ACC112 (cell line): ENCODE measurements around the gene ANKRD27.

Source experiments
- H2AFZ ChIP-seq: fragments of 200-600 bp; sonication (generic); one replicate; pipeline ENCODE4 v1.6.0; 2017; ENCODE audit warnings: antibody characterized with exemption, low read length; ENCODE audit not compliant: unreplicated experiment
- H3K27ac ChIP-seq: fragments of 200-600 bp; sonication (generic); 2 replicates; pipeline ENCODE4 v1.5.1; 2014; ENCODE audit warnings: low read depth, mild to moderate bottlenecking, antibody characterized with exemption, low read length, moderate library complexity
- H3K27me3 ChIP-seq: fragments of 200-600 bp; sonication (generic); 2 replicates; pipeline ENCODE4 v1.6.1; 2014; ENCODE audit warnings: mild to moderate bottlenecking, antibody characterized with exemption, low read length, moderate library complexity, mixed read lengths; ENCODE audit not compliant: insufficient read depth
- H3K36me3 ChIP-seq: fragments of 200-600 bp; sonication (generic); 2 replicates; pipeline ENCODE4 v1.6.1; 2016; ENCODE audit warnings: mild to moderate bottlenecking, antibody characterized with exemption, low read length, moderate library complexity, mixed read lengths; ENCODE audit not compliant: insufficient read depth
- H3K4me1 ChIP-seq: fragments of 200-600 bp; sonication (generic); one replicate; pipeline ENCODE4 v1.6.1; 2016; ENCODE audit warnings: low read length, mixed read lengths; ENCODE audit not compliant: insufficient read depth, unreplicated experiment, control insufficient read depth
- H3K4me3 ChIP-seq: fragments of 200-600 bp; sonication (generic); 2 replicates; pipeline ENCODE4 v1.5.1; 2014; ENCODE audit warnings: mild to moderate bottlenecking, low read depth, low read length
- H3K79me2 ChIP-seq: fragments of 200-600 bp; sonication (generic); one replicate; pipeline ENCODE4 v1.6.0; 2016; ENCODE audit warnings: low read length; ENCODE audit not compliant: control insufficient read depth, unreplicated experiment, insufficient read depth

The ANKRD27 gene

GRCh38 chr19:32630338-32630737, 44.6 kb downstream of the ANKRD27 start:
- Histone ChIP-seq H3K4me3 (no peak overlapping the region), H3K27me3 (no peaks in the 10 kb centered on the region), H3K36me3 (no peaks in the 10 kb centered on the region)

GRCh38 chr19:32627714-32628270, 47.2 kb downstream of the ANKRD27 start:
- H3K4me3 ChIP-seq = no peak overlapping the region

More at GRCh38 chr19:32630338-32630737, 44.6 kb downstream of the ANKRD27 start:
- no peak overlapping the region for H2AFZ ChIP-seq
- no peaks in the 10 kb centered on the region for H3K79me2 ChIP-seq
- H3K27ac ChIP-seq = no peak overlapping the region
- no peaks in the 10 kb centered on the region for H3K4me1 ChIP-seq

DNA sequence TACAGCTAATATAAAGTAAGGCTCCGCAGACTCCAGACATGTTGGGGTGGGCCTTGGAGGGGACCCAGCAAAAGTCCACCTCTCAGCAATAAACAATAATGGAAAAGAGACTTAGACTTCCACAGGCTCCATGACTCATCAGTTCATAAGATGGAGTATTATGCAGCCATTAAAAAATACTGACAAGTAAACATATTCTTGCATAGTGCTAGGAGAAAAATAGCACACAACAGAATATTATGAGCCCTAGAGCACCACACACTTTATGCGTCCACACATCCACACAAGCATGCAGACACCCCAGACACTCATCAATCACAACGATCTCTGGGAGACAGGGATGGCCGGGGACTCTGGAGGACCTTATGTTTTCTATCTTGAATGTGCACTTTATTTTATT, 48.0 kb downstream of the ANKRD27 start:
- no peak overlapping the region for H3K27ac ChIP-seq
- H3K4me1 ChIP-seq = no peaks in the 10 kb centered on the region
- H2AFZ ChIP-seq = no peak overlapping the region
- no peaks in the 10 kb centered on the region for H3K79me2 ChIP-seq
- H3K36me3 ChIP-seq = no peaks in the 10 kb centered on the region
- no peaks in the 10 kb centered on the region for H3K27me3 ChIP-seq
- no peak overlapping the region for H3K4me3 ChIP-seq

More at GRCh38 chr19:32627714-32628270, 47.2 kb downstream of the ANKRD27 start:
- H3K4me1 ChIP-seq = no peaks in the 10 kb centered on the region
- H3K27ac ChIP-seq = no peak overlapping the region
- no peak overlapping the region for H2AFZ ChIP-seq
- H3K79me2 ChIP-seq = no peaks in the 10 kb centered on the region
- H3K27me3 ChIP-seq = no peaks in the 10 kb centered on the region
- H3K36me3 ChIP-seq = no peaks in the 10 kb centered on the region

DNA sequence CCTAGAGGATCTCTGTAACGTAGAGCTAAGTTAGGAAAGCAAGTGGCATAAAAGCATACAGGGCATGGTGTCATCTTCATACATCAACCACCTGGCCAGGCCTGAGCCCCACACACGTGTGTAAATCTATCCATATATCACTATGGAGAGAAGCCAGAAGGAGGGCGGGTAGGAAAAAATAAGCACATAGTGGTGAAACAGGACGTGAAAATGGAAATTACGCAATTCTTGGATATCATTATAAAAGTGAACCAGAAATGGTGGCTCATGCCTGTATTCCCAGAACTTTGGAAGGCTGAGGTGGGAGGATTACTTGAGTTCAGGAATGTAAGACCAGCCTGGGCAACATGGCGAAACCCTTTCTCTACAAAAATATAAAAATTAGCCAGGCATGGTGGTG, 50.6 kb downstream of the ANKRD27 start:
- no peaks in the 10 kb centered on the region for H3K36me3 ChIP-seq

DNA sequence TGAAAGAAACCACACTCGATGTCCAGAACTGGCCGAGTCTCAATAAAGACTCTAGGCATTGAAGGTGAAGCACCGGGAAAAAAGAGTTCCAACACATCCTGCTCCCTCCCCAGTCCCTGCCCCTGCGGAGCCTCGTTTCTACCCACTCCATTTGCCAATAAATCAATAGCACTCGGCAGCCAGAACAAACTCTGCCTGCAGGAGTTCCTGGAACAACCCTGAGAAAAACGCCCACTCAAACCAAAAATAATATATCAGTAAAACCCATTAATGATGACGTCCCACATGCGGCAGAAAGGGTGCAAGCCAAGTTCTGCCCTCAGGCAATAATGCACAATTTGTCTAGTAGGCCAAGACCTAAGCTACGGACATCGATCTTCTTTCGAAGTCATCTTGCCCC, 53.0 kb downstream of the ANKRD27 start:
- no peaks in the 10 kb centered on the region for H3K27me3 ChIP-seq
- no peaks in the 10 kb centered on the region for H3K36me3 ChIP-seq
- H3K4me3 ChIP-seq = no peak overlapping the region
- H3K27ac ChIP-seq = no peak overlapping the region
- H3K4me1 ChIP-seq = no peaks in the 10 kb centered on the region
- no peaks in the 10 kb centered on the region for H3K79me2 ChIP-seq
- no peak overlapping the region for H2AFZ ChIP-seq

More for the DNA sequence above, 50.6 kb downstream of the ANKRD27 start:
- Histone ChIP-seq H3K79me2 (no peaks in the 10 kb centered on the region), H3K27me3 (no peaks in the 10 kb centered on the region), H3K4me1 (no peaks in the 10 kb centered on the region), H3K4me3 (no peak overlapping the region), H2AFZ (no peak overlapping the region), H3K27ac (no peak overlapping the region)

- H3K79me2 ChIP-seq = no peaks in the 10 kb centered on the region
- no peak overlapping the region for H2AFZ ChIP-seq
- no peak overlapping the region for H3K27ac ChIP-seq
- no peaks in the 10 kb centered on the region for H3K36me3 ChIP-seq
- H3K4me3 ChIP-seq = no peak overlapping the region
- no peaks in the 10 kb centered on the region for H3K4me1 ChIP-seq
- H3K27me3 ChIP-seq = no peaks in the 10 kb centered on the region
Observed at GRCh38 chr19:32619051-32619685, 55.8 kb downstream of the ANKRD27 start.

- Histone ChIP-seq H3K79me2 (no peaks in the 10 kb centered on the region), H3K4me3 (no peak overlapping the region), H3K36me3 (peaks cover 6% of the 10 kb centered on the region), H3K27ac (no peak overlapping the region), H3K27me3 (no peaks in the 10 kb centered on the region), H3K4me1 (no peaks in the 10 kb centered on the region), H2AFZ (no peak overlapping the region)
Observed at GRCh38 chr19:32615569-32615968, 59.4 kb downstream of the ANKRD27 start.

DNA sequence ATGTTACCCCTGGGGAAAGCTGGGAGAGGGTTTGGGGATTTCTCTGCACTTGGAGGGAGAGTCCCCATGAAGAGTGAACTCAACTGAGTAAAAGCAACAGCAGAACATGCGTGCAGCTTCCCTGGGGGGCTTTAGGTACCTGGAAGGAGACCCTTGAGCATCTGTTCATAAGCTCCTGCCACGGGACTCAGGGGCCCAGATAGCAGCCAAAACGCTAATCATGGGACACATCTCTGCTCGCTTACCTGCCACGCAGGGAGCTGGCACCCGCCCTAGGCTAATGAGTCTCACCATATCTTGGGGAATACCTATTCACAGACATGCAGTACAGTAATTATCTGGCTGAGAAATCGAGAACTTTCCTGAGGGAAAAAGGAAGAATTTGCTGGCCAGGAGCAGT, 60.1 kb downstream of the ANKRD27 start:
- no peaks in the 10 kb centered on the region for H3K4me1 ChIP-seq
- H3K27ac ChIP-seq = no peak overlapping the region
- H3K27me3 ChIP-seq = no peaks in the 10 kb centered on the region
- no peaks in the 10 kb centered on the region for H3K79me2 ChIP-seq
- no peak overlapping the region for H2AFZ ChIP-seq
- H3K36me3 ChIP-seq = peaks cover 6% of the 10 kb centered on the region
- no peak overlapping the region for H3K4me3 ChIP-seq

GRCh38 chr19:32613008-32613407, 62.0 kb downstream of the ANKRD27 start:
- H3K27ac ChIP-seq = no peak overlapping the region
- no peak overlapping the region for H3K4me3 ChIP-seq
- no peaks in the 10 kb centered on the region for H3K4me1 ChIP-seq
- H2AFZ ChIP-seq = no peak overlapping the region
- H3K79me2 ChIP-seq = no peaks in the 10 kb centered on the region
- peaks cover 6% of the 10 kb centered on the region for H3K36me3 ChIP-seq
- H3K27me3 ChIP-seq = no peaks in the 10 kb centered on the region

DNA sequence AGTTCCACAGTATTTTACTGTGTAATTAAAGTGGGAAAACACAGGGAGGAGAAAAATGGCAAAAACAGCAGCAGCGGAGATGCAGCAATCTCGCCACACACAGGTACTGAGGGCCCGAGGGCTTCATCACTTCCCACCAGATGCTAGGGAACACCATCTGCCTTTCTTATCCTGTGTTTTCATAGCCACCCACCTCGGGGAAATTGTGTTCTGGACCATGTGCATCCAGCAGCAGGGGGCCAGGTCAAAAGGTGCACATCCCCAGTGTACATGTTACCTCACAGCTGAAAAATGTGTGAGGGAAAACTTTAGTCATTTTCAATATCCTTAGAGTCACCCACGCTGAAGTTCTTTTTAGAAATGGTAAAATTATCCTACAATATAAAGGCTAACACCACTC, 63.8 kb downstream of the ANKRD27 start:
- H3K27ac ChIP-seq = no peak overlapping the region
- H3K4me3 ChIP-seq = no peak overlapping the region
- no peak overlapping the region for H2AFZ ChIP-seq
- no peaks in the 10 kb centered on the region for H3K79me2 ChIP-seq
- H3K4me1 ChIP-seq = no peaks in the 10 kb centered on the region
- H3K36me3 ChIP-seq = peaks cover 6% of the 10 kb centered on the region
- H3K27me3 ChIP-seq = no peaks in the 10 kb centered on the region

DNA sequence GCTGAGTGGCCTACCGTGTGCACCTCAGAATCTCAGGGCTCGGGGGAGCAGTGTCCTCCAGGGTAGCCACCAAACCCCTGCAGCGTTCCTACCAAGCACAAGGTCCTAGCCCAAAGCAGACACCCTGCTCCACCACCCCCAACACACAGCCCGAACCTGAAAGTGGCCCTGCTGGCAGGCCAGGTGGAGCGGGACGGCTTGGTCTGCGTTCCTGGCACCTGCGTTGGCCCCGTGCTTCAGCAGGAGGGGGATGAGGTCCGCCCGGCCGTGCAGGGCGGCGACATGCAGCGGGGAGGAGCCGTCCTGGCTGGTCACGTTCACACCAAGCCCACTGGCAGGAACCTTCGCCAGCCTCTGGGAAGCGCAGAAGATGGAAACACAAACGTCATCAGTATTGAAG, 67.5 kb downstream of the ANKRD27 start:
- no peak overlapping the region for H3K27ac ChIP-seq
- no peak overlapping the region for H3K4me3 ChIP-seq
- peaks cover 3% of the 10 kb centered on the region for H3K36me3 ChIP-seq
- no peaks in the 10 kb centered on the region for H3K79me2 ChIP-seq
- no peak overlapping the region for H2AFZ ChIP-seq
- H3K27me3 ChIP-seq = no peaks in the 10 kb centered on the region
- no peaks in the 10 kb centered on the region for H3K4me1 ChIP-seq
